PC-9 (cell line): ENCODE results near the gene PLXDC1. TPM values are rescaled to one million over a fixed set of nuclear protein-coding genes. Genes with fewer than 3 reads are reported as not detected.

ENCODE experiments used
- BruUV-seq: library from RNA; stranded (reverse); fragments of 400-500 nt; replicated peaks from 2 replicates; lab custom pipeline; 2021; lab: Mats Ljungman, UMichigan
- CTCF ChIA-PET: fragments of 300-600 bp; sonication (Branson Sonifier 250); formaldehyde crosslinking; loops from one replicate; lab custom pipeline; 2022; ENCODE audit warnings: antibody characterized with exemption; lab: Charles Lee
- POLR2A ChIA-PET: fragments of 300-600 bp; sonication (Branson Sonifier 250); formaldehyde crosslinking; loops from one replicate; lab custom pipeline; 2022; ENCODE audit warnings: antibody characterized with exemption; ENCODE audit not compliant: unreplicated experiment; lab: Charles Lee
- DNase-seq, 2 experiments: peaks; one replicate each; pipeline versions ENCODE4 v3.0.0 to v3.0.0-alpha.2; 2015 to 2022; ENCODE audit warnings: mixed read lengths in 1 of 2
- H2AFZ ChIP-seq: fragments of 200-600 bp; sonication (generic); 2 replicates; pipeline ENCODE4 v1.8.1; 2017; ENCODE audit warnings: antibody characterized with exemption
- H3F3A ChIP-seq: fragments of 200-600 bp; sonication (generic); 2 replicates; pipeline ENCODE4 v1.8.1; 2017; ENCODE audit warnings: antibody characterized with exemption, mild to moderate bottlenecking, low read depth; ENCODE audit not compliant: insufficient read depth
- H3K27ac ChIP-seq: fragments of 200-600 bp; sonication (generic); 2 replicates; pipeline ENCODE4 v1.6.1; 2016; ENCODE audit warnings: mixed run types
- H3K27me3 ChIP-seq: fragments of 200-600 bp; sonication (generic); 2 replicates; pipeline ENCODE4 v1.6.1; 2016; ENCODE audit warnings: low read depth, mixed run types; ENCODE audit not compliant: insufficient read depth
- H3K36me3 ChIP-seq: fragments of 200-600 bp; sonication (generic); 2 replicates; pipeline ENCODE4 v1.6.1; 2016; ENCODE audit warnings: low read depth, mixed run types
- H3K4me1 ChIP-seq: fragments of 200-600 bp; sonication (generic); replicated peaks from 2 replicates; pipeline ENCODE4 v1.6.1; 2016; ENCODE audit warnings: mixed run types; ENCODE audit not compliant: insufficient read depth
- H3K4me2 ChIP-seq: fragments of 200-600 bp; sonication (generic); 2 replicates; pipeline ENCODE4 v1.6.1; 2017; ENCODE audit warnings: mixed run types
- H3K4me3 ChIP-seq: fragments of 200-600 bp; sonication (generic); 2 replicates; pipeline ENCODE4 v1.6.1; 2016; ENCODE audit warnings: mixed run types
- H3K79me2 ChIP-seq: fragments of 200-600 bp; sonication (generic); 2 replicates; pipeline ENCODE4 v1.6.1; 2017; ENCODE audit warnings: low read depth, mixed run types
- H3K9me2 ChIP-seq: fragments of 200-600 bp; sonication (generic); 2 replicates; pipeline ENCODE4 v1.8.1; 2017; ENCODE audit warnings: mild to moderate bottlenecking; ENCODE audit not compliant: insufficient read depth
- H3K9me3 ChIP-seq: fragments of 200-600 bp; sonication (generic); 2 replicates; pipeline ENCODE4 v1.8.1; 2016; ENCODE audit warnings: low read depth; ENCODE audit not compliant: insufficient read depth
- H4K20me1 ChIP-seq: fragments of 200-600 bp; sonication (generic); 2 replicates; pipeline ENCODE4 v1.8.1; 2017; ENCODE audit not compliant: insufficient read depth
- EZH2 ChIP-seq: fragments of 200-600 bp; sonication (generic); IDR thresholded peaks from 2 replicates; pipeline ENCODE4 v1.8.0; 2017; ENCODE audit warnings: antibody characterized with exemption, low read depth
- intact Hi-C: fragments of 100-400 bp; cut with micrococcal nuclease; formaldehyde crosslinking; loops from one replicate; pipeline ENCODE4 v1.10.0; 2022; ENCODE audit not compliant: unreplicated experiment
- total RNA-seq: library from RNA; stranded (reverse); gene quantifications from 2 replicates; pipeline ENCODE4 v1.2.3, GENCODE V29; 2021
- TF ChIP-seq, protein P1 (sequence below): fragments of 200-600 bp; sonication (generic); conservative IDR thresholded peaks from 2 replicates; pipeline ENCODE4 v1.6.1; 2017; ENCODE audit warnings: mixed run types, antibody characterized with exemption, mild to moderate bottlenecking, moderate library complexity

The PLXDC1 gene
- total RNA-seq, 1 experiment from 2014 or later, result 2.5 TPM

- no peaks in the 10 kb centered on the region for H3K79me2 ChIP-seq
- H3K9me3 ChIP-seq, result no peaks in the 10 kb centered on the region
- no peak for DNase-seq
- H3F3A ChIP-seq, result no peaks in the 10 kb centered on the region
- H3K4me1 ChIP-seq, result no peaks in the 10 kb centered on the region
- no peaks in the 10 kb centered on the region for H3K9me2 ChIP-seq
- H3K27me3 ChIP-seq, result no peaks in the 10 kb centered on the region
- H3K4me3 ChIP-seq, result no peak overlapping the region
- intact Hi-C loops, result no loop called here
- TF ChIP-seq EZH2, result no peak
- TF ChIP-seq, protein P1, sequence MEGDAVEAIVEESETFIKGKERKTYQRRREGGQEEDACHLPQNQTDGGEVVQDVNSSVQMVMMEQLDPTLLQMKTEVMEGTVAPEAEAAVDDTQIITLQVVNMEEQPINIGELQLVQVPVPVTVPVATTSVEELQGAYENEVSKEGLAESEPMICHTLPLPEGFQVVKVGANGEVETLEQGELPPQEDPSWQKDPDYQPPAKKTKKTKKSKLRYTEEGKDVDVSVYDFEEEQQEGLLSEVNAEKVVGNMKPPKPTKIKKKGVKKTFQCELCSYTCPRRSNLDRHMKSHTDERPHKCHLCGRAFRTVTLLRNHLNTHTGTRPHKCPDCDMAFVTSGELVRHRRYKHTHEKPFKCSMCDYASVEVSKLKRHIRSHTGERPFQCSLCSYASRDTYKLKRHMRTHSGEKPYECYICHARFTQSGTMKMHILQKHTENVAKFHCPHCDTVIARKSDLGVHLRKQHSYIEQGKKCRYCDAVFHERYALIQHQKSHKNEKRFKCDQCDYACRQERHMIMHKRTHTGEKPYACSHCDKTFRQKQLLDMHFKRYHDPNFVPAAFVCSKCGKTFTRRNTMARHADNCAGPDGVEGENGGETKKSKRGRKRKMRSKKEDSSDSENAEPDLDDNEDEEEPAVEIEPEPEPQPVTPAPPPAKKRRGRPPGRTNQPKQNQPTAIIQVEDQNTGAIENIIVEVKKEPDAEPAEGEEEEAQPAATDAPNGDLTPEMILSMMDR, result no peak
- BruUV-seq, result no TSS peak
- no peak overlapping the region for H3K4me2 ChIP-seq
- no peaks in the 10 kb centered on the region for H4K20me1 ChIP-seq
- H3K27ac ChIP-seq, result no peak overlapping the region
- no peaks in the 10 kb centered on the region for H3K36me3 ChIP-seq
- ChIA-PET POLR2A (no interaction called here), CTCF (interaction anchor here (1.2 kb wide), 1 partner anchor 94 kb away, joined by 4 read pairs; no protein-coding TSS in a partner anchor)
- no peak overlapping the region for H2AFZ ChIP-seq
These were observed 74.2 kb downstream of the PLXDC1 start for GRCh38 chr17:39077252-39077651.

- H3K36me3 ChIP-seq, result no peaks in the 10 kb centered on the region
- no peak overlapping the region for H2AFZ ChIP-seq
- H3K27ac ChIP-seq, result no peak overlapping the region
- DNase-seq, result no peak
- H4K20me1 ChIP-seq, result no peaks in the 10 kb centered on the region
- CTCF ChIA-PET, result no interaction called here
- no peaks in the 10 kb centered on the region for H3K4me1 ChIP-seq
- no peaks in the 10 kb centered on the region for H3K9me3 ChIP-seq
- no peaks in the 10 kb centered on the region for H3K79me2 ChIP-seq
- no TSS peak for BruUV-seq
- TF ChIP-seq EZH2, result no peak
- TF ChIP-seq, protein P1, result no peak
- intact Hi-C loops, result no loop called here
- H3K4me3 ChIP-seq, result no peak overlapping the region
- no peaks in the 10 kb centered on the region for H3F3A ChIP-seq
- POLR2A ChIA-PET, result no interaction called here
- no peaks in the 10 kb centered on the region for H3K27me3 ChIP-seq
- no peak overlapping the region for H3K4me2 ChIP-seq
- H3K9me2 ChIP-seq, result no peaks in the 10 kb centered on the region
These were observed 76.8 kb downstream of the PLXDC1 start for GRCh38 chr17:39074676-39075075.

DNA sequence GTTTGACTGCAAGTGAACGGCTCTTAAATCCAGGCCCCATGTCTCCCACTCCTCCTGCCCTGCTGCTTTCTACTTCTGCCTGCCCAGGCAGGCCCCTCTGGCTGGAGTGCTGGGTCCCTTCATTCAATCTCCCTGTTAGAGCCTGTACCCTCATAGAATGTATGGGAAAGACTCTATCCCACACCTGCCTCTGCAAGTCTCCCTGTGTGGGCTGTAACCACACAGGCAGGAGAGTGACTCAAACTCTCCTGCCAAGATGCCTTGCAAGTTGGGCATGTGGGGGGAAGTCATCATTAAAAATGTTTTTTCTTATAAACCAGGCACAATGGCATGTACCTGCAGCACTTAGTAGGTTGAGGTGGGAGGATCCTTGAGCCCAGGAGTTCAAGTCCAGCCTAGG, 77.5 kb downstream of the PLXDC1 start:
- Histone ChIP-seq H3K9me2 (no peaks in the 10 kb centered on the region), H3K79me2 (no peaks in the 10 kb centered on the region), H3K9me3 (no peaks in the 10 kb centered on the region), H3K4me1 (no peaks in the 10 kb centered on the region), H4K20me1 (no peaks in the 10 kb centered on the region), H3K4me3 (no peak overlapping the region), H3K4me2 (no peak overlapping the region), H2AFZ (no peak overlapping the region), H3K27me3 (no peaks in the 10 kb centered on the region), H3F3A (no peaks in the 10 kb centered on the region), H3K27ac (no peak overlapping the region), H3K36me3 (no peaks in the 10 kb centered on the region)
- POLR2A ChIA-PET, result no interaction called here
- no peak for DNase-seq
- CTCF ChIA-PET, result no interaction called here
- BruUV-seq, result no TSS peak
- intact Hi-C loops, result no loop called here
- TF ChIP-seq, protein P1, result no peak
- no peak for TF ChIP-seq EZH2
